Lung (tissue), 12 donors: ENCODE results near the gene ADAMTSL5. TPM values are rescaled to one million over a fixed set of nuclear protein-coding genes. Genes with fewer than 3 reads are reported as not detected.

Experiments used
- ATAC-seq: fragments of 200-7000 bp; cut with Tn5 transposase; one replicate; pipeline ENCODE4 v1.9.1; 2020; ENCODE audit warnings: moderate number of reproducible peaks; ENCODE audit not compliant: insufficient read depth, low FRiP score
- DNase-seq, 3 donors: peaks; one replicate each; pipeline ENCODE4 v3.0.0-alpha.2; 2013 to 2017
- H3K27ac ChIP-seq, 2 donors: one replicate each; pipeline ENCODE4 v1.5.1; 2013; ENCODE audit warnings: mild to moderate bottlenecking in 2 of 2, moderate library complexity in 2 of 2, control low read depth in 1 of 2, inconsistent platforms in 1 of 2, low read depth in 1 of 2, low read length in 1 of 2
- H3K27me3 ChIP-seq, 3 donors: one replicate each; pipeline ENCODE4 v1.5.1; 2013; ENCODE audit warnings: low read length in 2 of 3; ENCODE audit not compliant: control insufficient read depth in 3 of 3, insufficient read depth in 3 of 3
- H3K36me3 ChIP-seq, 4 donors: one replicate each; pipeline ENCODE4 v1.5.1; 2013; ENCODE audit warnings: low read length in 4 of 4, mild to moderate bottlenecking in 1 of 4, moderate library complexity in 1 of 4; ENCODE audit not compliant: control insufficient read depth in 4 of 4, insufficient read depth in 4 of 4
- H3K4me1 ChIP-seq, 5 donors: one replicate each; pipeline ENCODE4 v1.5.1; 2013; ENCODE audit warnings: low read length in 5 of 5, mild to moderate bottlenecking in 2 of 5, moderate library complexity in 1 of 5; ENCODE audit not compliant: control insufficient read depth in 5 of 5, insufficient read depth in 5 of 5
- H3K4me3 ChIP-seq: one replicate; pipeline ENCODE4 v1.5.1; 2013; ENCODE audit warnings: mild to moderate bottlenecking, control low read depth, moderate library complexity
- H3K9ac ChIP-seq, 2 donors: one replicate each; pipeline ENCODE4 v1.5.1; 2013; ENCODE audit warnings: low read length in 2 of 2, control low read depth in 1 of 2; ENCODE audit not compliant: insufficient read depth in 1 of 2
- H3K9me3 ChIP-seq, 4 donors: one replicate each; pipeline ENCODE4 v1.5.1; 2013; ENCODE audit warnings: low read length in 3 of 4, mild to moderate bottlenecking in 1 of 4, moderate library complexity in 1 of 4; ENCODE audit not compliant: control insufficient read depth in 4 of 4, insufficient read depth in 3 of 4
- CTCF ChIP-seq: IDR thresholded peaks from 2 replicates; pipeline ENCODE4 v1.5.1; 2012; ENCODE audit warnings: mild to moderate bottlenecking; ENCODE audit errors: control extremely low read depth, extremely low read depth
- WGBS, 2 donors: extraction: QIAGEN DNeasy Blood & Tissue Kit; methylation state at CpG; one replicate each; pipeline ENCODE4 v1.1.7; 2013; 5-methylcytosine and 5-hydroxymethylcytosine counted together
- polyA plus RNA-seq, 2 donors: library from polyadenylated mRNA; stranded (reverse); fragments of 200-250 nt; gene quantifications; one replicate each; pipeline ENCODE4 v1.2.1, GENCODE V29; 2013
- total RNA-seq, 2 donors: library from RNA; depleted of rRNA in 1 of 2; stranded (reverse); fragments of >200 nt in 1 of 2; gene quantifications; one replicate each; pipeline ENCODE4 v1.2.1, GENCODE V29; 2014 to 2021
- donor health status: control.
- donor health status: control.
- donor health status: Bipolar disorder and iron deficiency.
- donor health status: healthy.
- donor health status: DM: yes; HTN: yes; CAD: no.

Gene ADAMTSL5
- total and polyA plus RNA-seq, 4 donors: 0.97 to 2.8 (median 1.4) TPM

GRCh38 chr19:1523412-1524286 is 10.8 kb upstream of the ADAMTSL5 start, which contains the start of gene PLK5:
Gene PLK5, plus strand, starts transcription at chr19:1524077. Its CDS starts 2,920 bp downstream, at chr19:1526997.
- TF ChIP-seq CTCF: no peak
- Histone ChIP-seq H3K4me1 (peaks cover 0 to 10% (median 3%) of the 10 kb centered on the region in 5 donors), H3K9me3 (peaks cover 0 to 16% (median 0%) of the 10 kb centered on the region in 4 donors), H3K36me3 (no peaks in the 10 kb centered on the region), H3K27ac (no peak within 1 kb of the TSS), H3K27me3 (peaks cover 13 to 32% (median 24%) of the 10 kb centered on the region in 3 donors), H3K9ac (no peak within 1 kb of the TSS), H3K4me3 (no peak within 1 kb of the TSS)
- 9 to 12% methylated on average over 67 to 92 of the region's 92 CpGs for WGBS, 2 donors
- DNase-seq: peak in 1 of 3 donors; percentile 25
- ATAC-seq: no peak

DNA sequence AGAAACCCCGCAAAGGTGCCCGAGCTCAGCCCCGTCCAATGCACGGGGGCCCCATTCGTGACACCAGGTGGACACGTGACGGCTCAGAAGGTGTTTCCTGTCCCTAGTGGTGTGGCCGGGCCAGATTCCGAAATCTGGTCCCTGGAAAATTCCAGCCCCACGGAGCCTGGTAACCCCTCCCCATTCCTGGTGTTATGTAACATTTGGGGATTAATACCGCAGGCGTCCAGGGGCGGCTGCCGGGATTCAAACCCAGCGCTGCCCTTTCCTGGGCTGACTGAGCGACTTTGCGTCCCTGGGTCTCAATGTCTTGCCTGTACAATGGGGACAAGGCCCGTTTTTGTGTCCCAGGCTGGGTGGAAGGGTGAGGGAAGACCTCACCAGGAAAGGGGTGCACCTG is 10.0 kb upstream of the ADAMTSL5 start:
- no peak overlapping the region for H3K27ac ChIP-seq
- no peak for ATAC-seq
- H3K36me3 ChIP-seq: no peaks in the 10 kb centered on the region
- peaks cover 0 to 16% (median 0%) of the 10 kb centered on the region in 4 donors for H3K9me3 ChIP-seq
- no peak for TF ChIP-seq CTCF
- H3K4me1 ChIP-seq: peaks cover 0 to 10% (median 3%) of the 10 kb centered on the region in 5 donors
- 64 to 71% methylated on average over 18 of the region's 18 CpGs for WGBS, 2 donors
- peaks cover 13 to 32% (median 21%) of the 10 kb centered on the region in 3 donors for H3K27me3 ChIP-seq
- no peak for DNase-seq
- no peak overlapping the region for H3K9ac ChIP-seq
- no peak overlapping the region for H3K4me3 ChIP-seq

- no peak overlapping the region for H3K4me3 ChIP-seq
- peaks cover 13 to 32% (median 21%) of the 10 kb centered on the region in 3 donors for H3K27me3 ChIP-seq
- TF ChIP-seq CTCF: no peak
- no peak overlapping the region for H3K9ac ChIP-seq
- H3K36me3 ChIP-seq: no peaks in the 10 kb centered on the region
- H3K9me3 ChIP-seq: peaks cover 0 to 16% (median 0%) of the 10 kb centered on the region in 4 donors
- H3K27ac ChIP-seq: no peak overlapping the region
- ATAC-seq (no peak), DNase-seq (peak in 1 of 3 donors; percentile 22)
- WGBS, 2 donors: 63 to 68% methylated on average over 10 of the region's 10 CpGs
- peaks cover 0 to 10% (median 3%) of the 10 kb centered on the region in 5 donors for H3K4me1 ChIP-seq
These were observed 9.2 kb upstream of the ADAMTSL5 start for GRCh38 chr19:1522061-1522460.
